CD4-positive, alpha-beta T cell treated with Interleukin-21 for 1 hour (primary cell): Measurements from ENCODE around the gene CAMK1.

Experiments
- DNase-seq: peaks from one replicate; pipeline ENCODE4 v3.0.0-alpha.2; 2020

CAMK1 gene

GRCh38 chr3:9769426-9770275, at the start of gene CAMK1:
TSS of gene CAMK1 (minus strand) at chr3:9769947. CDS start at chr3:9767749, 2,198 bp downstream.
- peak; percentile 58 for DNase-seq

GRCh38 chr3:9818666-9819335, 49.1 kb upstream of the CAMK1 start:
- no peak for DNase-seq

GRCh38 chr3:9817436-9817835, 47.7 kb upstream of the CAMK1 start:
- DNase-seq = no peak

- DNase-seq = no peak
Observed at GRCh38 chr3:9815986-9816385, 46.2 kb upstream of the CAMK1 start.

- no peak for DNase-seq
Observed at GRCh38 chr3:9812870-9813483, 43.2 kb upstream of the CAMK1 start.

- DNase-seq = no peak
Observed at GRCh38 chr3:9810846-9811245, 41.1 kb upstream of the CAMK1 start.

GRCh38 chr3:9810433-9810770, 40.7 kb upstream of the CAMK1 start:
- DNase-seq = no peak

- DNase-seq = peak; percentile 43
Observed at GRCh38 chr3:9809615-9810432, 40.1 kb upstream of the CAMK1 start, which contains the start of gene TTLL3. TSS of gene TTLL3 (plus strand) at chr3:9810262. CDS start at chr3:9810662, 400 bp downstream.

- peak; percentile 13 for DNase-seq
Observed at GRCh38 chr3:9809239-9809614, 39.5 kb upstream of the CAMK1 start.

GRCh38 chr3:9808345-9809037, 38.7 kb upstream of the CAMK1 start:
- DNase-seq = peak; percentile 61

- no peak for DNase-seq
Observed at GRCh38 chr3:9807981-9808344, 38.2 kb upstream of the CAMK1 start.

- DNase-seq = no peak
Observed at GRCh38 chr3:9806688-9807589, 37.2 kb upstream of the CAMK1 start.

GRCh38 chr3:9806137-9806536, 36.4 kb upstream of the CAMK1 start:
- DNase-seq = no peak

GRCh38 chr3:9804996-9805395, 35.2 kb upstream of the CAMK1 start:
- DNase-seq = no peak

GRCh38 chr3:9803494-9803893, 33.7 kb upstream of the CAMK1 start:
- DNase-seq = no peak

- DNase-seq = no peak
Observed at GRCh38 chr3:9800529-9800928, 30.8 kb upstream of the CAMK1 start.

GRCh38 chr3:9797196-9797945, 27.6 kb upstream of the CAMK1 start:
- no peak for DNase-seq

- DNase-seq = no peak
Observed at GRCh38 chr3:9795207-9795606, 25.5 kb upstream of the CAMK1 start.

GRCh38 chr3:9794400-9794799, 24.7 kb upstream of the CAMK1 start:
- no peak for DNase-seq

GRCh38 chr3:9793161-9793781, 23.5 kb upstream of the CAMK1 start:
- peak; percentile 47 for DNase-seq
